Measurements from ENCODE around the gene ROR2. TPM values are rescaled to one million over a fixed set of nuclear protein-coding genes. Genes with fewer than 3 reads are reported as not detected.

ROR2 gene
- total and polyA plus RNA-seq, 2 experiments from 2014 or later: 8.1 to 18.8 TPM

DNA sequence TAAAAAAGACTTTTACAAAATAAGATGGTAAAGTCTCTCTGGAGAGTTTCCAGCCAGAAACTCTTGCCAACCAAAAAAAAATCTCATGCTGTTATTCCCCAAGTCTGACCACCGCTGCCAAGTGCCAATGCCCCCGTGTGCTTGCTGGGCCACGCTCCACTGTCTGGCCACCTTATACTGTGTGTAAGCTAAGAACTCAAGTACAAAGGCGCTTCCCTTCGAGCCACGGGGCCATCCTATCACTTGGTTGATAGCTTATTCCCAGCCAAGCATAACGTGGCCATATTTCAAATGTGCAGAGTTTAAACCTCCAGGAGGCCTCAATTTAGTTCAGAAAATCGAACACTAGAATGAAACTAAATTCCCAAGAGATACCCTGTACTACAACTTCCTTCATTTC lies 36.0 kb downstream of the ROR2 start:
- no peaks in the 10 kb centered on the region for H3K36me3 Mint-ChIP-seq (ENCODE audit: low read depth)
- Histone ChIP-seq H3K4me1 (ENCODE audit: insufficient read depth) (peaks cover 2% of the 10 kb centered on the region), H3K27me3 (ENCODE audit: insufficient read depth) (no peaks in the 10 kb centered on the region), H4K20me1 (replicated peaks; ENCODE audit: insufficient read depth) (peaks cover 10% of the 10 kb centered on the region), H3K9me2 (ENCODE audit: insufficient read depth) (no peaks in the 10 kb centered on the region), H3F3A (replicated peaks; ENCODE audit: low read depth) (no peaks in the 10 kb centered on the region), H3K4me2 (no peak overlapping the region), H3K27ac (ENCODE audit: low read depth) (no peak overlapping the region), H3K79me2 (replicated peaks; ENCODE audit: insufficient read depth) (0 out of 2 replicates have a peak, but pooled peaks cover 2% of the 10 kb centered on the region), H2AFZ (no peak overlapping the region), H3K36me3 (ENCODE audit: insufficient read depth) (no peaks in the 10 kb centered on the region), H3K4me3 (no peak overlapping the region)
- ATAC-seq (no peak), DNase-seq (ENCODE audit: low spot score) (no peak)
- peaks cover 5% of the 10 kb centered on the region for H3K27me3 Mint-ChIP-seq (ENCODE audit: insufficient read depth, low read depth, poor library complexity)
- no peak for TF ChIP-seq ZNF114 (CRISPR knock-in tag; IDR thresholded peaks at IDR 0.05)
- no peak for TF ChIP-seq CREB1 (CRISPR knock-in tag; IDR thresholded peaks at IDR 0.05; ENCODE audit: low read depth)
- no peak for TF ChIP-seq ZNF331 (CRISPR knock-in tag; IDR thresholded peaks at IDR 0.05; ENCODE audit: low read depth)
- no peak for TF ChIP-seq STAT1 (IDR thresholded peaks at IDR 0.05; ENCODE audit: unreplicated experiment)
- no peak for TF ChIP-seq POLR2AphosphoS5 (IDR thresholded peaks at IDR 0.05; ENCODE audit: low read depth)
- TF ChIP-seq, protein P1, sequence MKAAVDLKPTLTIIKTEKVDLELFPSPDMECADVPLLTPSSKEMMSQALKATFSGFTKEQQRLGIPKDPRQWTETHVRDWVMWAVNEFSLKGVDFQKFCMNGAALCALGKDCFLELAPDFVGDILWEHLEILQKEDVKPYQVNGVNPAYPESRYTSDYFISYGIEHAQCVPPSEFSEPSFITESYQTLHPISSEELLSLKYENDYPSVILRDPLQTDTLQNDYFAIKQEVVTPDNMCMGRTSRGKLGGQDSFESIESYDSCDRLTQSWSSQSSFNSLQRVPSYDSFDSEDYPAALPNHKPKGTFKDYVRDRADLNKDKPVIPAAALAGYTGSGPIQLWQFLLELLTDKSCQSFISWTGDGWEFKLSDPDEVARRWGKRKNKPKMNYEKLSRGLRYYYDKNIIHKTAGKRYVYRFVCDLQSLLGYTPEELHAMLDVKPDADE (IDR thresholded peaks at IDR 0.05): no peak
- TF ChIP-seq, protein P2, sequence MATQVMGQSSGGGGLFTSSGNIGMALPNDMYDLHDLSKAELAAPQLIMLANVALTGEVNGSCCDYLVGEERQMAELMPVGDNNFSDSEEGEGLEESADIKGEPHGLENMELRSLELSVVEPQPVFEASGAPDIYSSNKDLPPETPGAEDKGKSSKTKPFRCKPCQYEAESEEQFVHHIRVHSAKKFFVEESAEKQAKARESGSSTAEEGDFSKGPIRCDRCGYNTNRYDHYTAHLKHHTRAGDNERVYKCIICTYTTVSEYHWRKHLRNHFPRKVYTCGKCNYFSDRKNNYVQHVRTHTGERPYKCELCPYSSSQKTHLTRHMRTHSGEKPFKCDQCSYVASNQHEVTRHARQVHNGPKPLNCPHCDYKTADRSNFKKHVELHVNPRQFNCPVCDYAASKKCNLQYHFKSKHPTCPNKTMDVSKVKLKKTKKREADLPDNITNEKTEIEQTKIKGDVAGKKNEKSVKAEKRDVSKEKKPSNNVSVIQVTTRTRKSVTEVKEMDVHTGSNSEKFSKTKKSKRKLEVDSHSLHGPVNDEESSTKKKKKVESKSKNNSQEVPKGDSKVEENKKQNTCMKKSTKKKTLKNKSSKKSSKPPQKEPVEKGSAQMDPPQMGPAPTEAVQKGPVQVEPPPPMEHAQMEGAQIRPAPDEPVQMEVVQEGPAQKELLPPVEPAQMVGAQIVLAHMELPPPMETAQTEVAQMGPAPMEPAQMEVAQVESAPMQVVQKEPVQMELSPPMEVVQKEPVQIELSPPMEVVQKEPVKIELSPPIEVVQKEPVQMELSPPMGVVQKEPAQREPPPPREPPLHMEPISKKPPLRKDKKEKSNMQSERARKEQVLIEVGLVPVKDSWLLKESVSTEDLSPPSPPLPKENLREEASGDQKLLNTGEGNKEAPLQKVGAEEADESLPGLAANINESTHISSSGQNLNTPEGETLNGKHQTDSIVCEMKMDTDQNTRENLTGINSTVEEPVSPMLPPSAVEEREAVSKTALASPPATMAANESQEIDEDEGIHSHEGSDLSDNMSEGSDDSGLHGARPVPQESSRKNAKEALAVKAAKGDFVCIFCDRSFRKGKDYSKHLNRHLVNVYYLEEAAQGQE (IDR thresholded peaks at IDR 0.05; ENCODE audit: unreplicated experiment): no peak
- TF ChIP-seq NANOG (IDR thresholded peaks at IDR 0.05; ENCODE audit: borderline replicate concordance): no peak
- TF ChIP-seq EZH2 (IDR thresholded peaks at IDR 0.05; ENCODE audit: low read depth, unreplicated experiment): no peak
- TF ChIP-seq EZH2phosphoT487 (IDR thresholded peaks at IDR 0.05; ENCODE audit: unreplicated experiment): no peak
- TF ChIP-seq, protein P3, sequence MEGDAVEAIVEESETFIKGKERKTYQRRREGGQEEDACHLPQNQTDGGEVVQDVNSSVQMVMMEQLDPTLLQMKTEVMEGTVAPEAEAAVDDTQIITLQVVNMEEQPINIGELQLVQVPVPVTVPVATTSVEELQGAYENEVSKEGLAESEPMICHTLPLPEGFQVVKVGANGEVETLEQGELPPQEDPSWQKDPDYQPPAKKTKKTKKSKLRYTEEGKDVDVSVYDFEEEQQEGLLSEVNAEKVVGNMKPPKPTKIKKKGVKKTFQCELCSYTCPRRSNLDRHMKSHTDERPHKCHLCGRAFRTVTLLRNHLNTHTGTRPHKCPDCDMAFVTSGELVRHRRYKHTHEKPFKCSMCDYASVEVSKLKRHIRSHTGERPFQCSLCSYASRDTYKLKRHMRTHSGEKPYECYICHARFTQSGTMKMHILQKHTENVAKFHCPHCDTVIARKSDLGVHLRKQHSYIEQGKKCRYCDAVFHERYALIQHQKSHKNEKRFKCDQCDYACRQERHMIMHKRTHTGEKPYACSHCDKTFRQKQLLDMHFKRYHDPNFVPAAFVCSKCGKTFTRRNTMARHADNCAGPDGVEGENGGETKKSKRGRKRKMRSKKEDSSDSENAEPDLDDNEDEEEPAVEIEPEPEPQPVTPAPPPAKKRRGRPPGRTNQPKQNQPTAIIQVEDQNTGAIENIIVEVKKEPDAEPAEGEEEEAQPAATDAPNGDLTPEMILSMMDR (conservative IDR thresholded peaks at IDR 0.05; ENCODE audit: low read depth in 2 of 2): no peak
- TF ChIP-seq, protein P4, sequence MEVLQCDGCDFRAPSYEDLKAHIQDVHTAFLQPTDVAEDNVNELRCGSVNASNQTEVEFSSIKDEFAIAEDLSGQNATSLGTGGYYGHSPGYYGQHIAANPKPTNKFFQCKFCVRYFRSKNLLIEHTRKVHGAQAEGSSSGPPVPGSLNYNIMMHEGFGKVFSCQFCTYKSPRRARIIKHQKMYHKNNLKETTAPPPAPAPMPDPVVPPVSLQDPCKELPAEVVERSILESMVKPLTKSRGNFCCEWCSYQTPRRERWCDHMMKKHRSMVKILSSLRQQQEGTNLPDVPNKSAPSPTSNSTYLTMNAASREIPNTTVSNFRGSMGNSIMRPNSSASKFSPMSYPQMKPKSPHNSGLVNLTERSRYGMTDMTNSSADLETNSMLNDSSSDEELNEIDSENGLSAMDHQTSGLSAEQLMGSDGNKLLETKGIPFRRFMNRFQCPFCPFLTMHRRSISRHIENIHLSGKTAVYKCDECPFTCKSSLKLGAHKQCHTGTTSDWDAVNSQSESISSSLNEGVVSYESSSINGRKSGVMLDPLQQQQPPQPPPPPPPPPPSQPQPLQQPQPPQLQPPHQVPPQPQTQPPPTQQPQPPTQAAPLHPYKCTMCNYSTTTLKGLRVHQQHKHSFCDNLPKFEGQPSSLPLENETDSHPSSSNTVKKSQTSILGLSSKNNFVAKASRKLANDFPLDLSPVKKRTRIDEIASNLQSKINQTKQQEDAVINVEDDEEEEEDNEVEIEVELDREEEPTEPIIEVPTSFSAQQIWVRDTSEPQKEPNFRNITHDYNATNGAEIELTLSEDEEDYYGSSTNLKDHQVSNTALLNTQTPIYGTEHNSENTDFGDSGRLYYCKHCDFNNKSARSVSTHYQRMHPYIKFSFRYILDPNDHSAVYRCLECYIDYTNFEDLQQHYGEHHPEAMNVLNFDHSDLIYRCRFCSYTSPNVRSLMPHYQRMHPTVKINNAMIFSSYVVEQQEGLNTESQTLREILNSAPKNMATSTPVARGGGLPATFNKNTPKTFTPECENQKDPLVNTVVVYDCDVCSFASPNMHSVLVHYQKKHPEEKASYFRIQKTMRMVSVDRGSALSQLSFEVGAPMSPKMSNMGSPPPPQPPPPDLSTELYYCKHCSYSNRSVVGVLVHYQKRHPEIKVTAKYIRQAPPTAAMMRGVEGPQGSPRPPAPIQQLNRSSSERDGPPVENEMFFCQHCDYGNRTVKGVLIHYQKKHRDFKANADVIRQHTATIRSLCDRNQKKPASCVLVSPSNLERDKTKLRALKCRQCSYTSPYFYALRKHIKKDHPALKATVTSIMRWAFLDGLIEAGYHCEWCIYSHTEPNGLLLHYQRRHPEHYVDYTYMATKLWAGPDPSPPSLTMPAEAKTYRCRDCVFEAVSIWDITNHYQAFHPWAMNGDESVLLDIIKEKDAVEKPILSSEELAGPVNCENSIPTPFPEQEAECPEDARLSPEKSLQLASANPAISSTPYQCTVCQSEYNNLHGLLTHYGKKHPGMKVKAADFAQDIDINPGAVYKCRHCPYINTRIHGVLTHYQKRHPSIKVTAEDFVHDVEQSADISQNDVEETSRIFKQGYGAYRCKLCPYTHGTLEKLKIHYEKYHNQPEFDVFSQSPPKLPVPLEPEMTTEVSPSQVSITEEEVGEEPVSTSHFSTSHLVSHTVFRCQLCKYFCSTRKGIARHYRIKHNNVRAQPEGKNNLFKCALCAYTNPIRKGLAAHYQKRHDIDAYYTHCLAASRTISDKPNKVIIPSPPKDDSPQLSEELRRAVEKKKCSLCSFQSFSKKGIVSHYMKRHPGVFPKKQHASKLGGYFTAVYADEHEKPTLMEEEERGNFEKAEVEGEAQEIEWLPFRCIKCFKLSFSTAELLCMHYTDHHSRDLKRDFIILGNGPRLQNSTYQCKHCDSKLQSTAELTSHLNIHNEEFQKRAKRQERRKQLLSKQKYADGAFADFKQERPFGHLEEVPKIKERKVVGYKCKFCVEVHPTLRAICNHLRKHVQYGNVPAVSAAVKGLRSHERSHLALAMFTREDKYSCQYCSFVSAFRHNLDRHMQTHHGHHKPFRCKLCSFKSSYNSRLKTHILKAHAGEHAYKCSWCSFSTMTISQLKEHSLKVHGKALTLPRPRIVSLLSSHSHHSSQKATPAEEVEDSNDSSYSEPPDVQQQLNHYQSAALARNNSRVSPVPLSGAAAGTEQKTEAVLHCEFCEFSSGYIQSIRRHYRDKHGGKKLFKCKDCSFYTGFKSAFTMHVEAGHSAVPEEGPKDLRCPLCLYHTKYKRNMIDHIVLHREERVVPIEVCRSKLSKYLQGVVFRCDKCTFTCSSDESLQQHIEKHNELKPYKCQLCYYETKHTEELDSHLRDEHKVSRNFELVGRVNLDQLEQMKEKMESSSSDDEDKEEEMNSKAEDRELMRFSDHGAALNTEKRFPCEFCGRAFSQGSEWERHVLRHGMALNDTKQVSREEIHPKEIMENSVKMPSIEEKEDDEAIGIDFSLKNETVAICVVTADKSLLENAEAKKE (CRISPR knock-in tag; IDR thresholded peaks at IDR 0.05): no peak
- no peak for TF ChIP-seq JUNB (IDR thresholded peaks at IDR 0.05; ENCODE audit: unreplicated experiment)
- H3K9me3 Mint-ChIP-seq: no peaks in the 10 kb centered on the region
- H3K4me3 Mint-ChIP-seq: no peak overlapping the region
- H3K4me1 Mint-ChIP-seq: peaks cover 5% of the 10 kb centered on the region
- no peak overlapping the region for H3K27ac Mint-ChIP-seq

Data from GM23338 (cell line).